ENCODE results near the gene PSMA4.

DNA sequence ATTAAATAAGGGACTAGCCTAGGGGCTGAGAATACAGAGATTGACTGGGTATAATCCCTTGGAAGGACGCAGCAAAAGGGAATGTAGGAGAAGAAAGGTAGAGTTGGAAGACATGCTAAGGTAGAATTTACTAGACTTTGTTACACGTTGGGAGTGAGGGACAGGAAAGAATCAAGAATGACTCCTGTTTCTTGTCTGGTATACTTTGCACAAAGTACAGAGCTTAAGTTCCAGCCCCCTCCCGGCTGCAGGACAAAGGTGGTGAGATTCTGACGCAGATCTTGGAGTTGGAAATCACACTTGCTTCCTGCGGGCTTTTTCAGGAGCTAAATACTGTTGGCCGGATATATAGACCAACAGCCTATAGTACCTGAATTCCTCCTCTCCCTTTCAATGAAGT is 32.0 kb upstream of the PSMA4 start:
- TF ChIP-seq, protein P1, sequence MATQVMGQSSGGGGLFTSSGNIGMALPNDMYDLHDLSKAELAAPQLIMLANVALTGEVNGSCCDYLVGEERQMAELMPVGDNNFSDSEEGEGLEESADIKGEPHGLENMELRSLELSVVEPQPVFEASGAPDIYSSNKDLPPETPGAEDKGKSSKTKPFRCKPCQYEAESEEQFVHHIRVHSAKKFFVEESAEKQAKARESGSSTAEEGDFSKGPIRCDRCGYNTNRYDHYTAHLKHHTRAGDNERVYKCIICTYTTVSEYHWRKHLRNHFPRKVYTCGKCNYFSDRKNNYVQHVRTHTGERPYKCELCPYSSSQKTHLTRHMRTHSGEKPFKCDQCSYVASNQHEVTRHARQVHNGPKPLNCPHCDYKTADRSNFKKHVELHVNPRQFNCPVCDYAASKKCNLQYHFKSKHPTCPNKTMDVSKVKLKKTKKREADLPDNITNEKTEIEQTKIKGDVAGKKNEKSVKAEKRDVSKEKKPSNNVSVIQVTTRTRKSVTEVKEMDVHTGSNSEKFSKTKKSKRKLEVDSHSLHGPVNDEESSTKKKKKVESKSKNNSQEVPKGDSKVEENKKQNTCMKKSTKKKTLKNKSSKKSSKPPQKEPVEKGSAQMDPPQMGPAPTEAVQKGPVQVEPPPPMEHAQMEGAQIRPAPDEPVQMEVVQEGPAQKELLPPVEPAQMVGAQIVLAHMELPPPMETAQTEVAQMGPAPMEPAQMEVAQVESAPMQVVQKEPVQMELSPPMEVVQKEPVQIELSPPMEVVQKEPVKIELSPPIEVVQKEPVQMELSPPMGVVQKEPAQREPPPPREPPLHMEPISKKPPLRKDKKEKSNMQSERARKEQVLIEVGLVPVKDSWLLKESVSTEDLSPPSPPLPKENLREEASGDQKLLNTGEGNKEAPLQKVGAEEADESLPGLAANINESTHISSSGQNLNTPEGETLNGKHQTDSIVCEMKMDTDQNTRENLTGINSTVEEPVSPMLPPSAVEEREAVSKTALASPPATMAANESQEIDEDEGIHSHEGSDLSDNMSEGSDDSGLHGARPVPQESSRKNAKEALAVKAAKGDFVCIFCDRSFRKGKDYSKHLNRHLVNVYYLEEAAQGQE (IDR thresholded peaks at IDR 0.05; ENCODE audit: insufficient read depth in 1 of 2, low read depth in 2 of 2, low read length in 2 of 2): no peak
- TF ChIP-seq POLR2AphosphoS5 (IDR thresholded peaks at IDR 0.05; ENCODE audit: low read depth, low read length): no peak
